Right cardiac atrium (tissue), 5 donors: ENCODE measurements around the gene MYO9B. TPM values are rescaled to one million over a fixed set of nuclear protein-coding genes. Genes with fewer than 3 reads are reported as not detected.

Experiments
- ATAC-seq, 2 donors: fragments of 200-7000 bp; cut with Tn5 transposase; one replicate each; pipeline versions ENCODE4 v1.8.0 to v1.9.1; 2020; ENCODE audit warnings: moderate library complexity in 2 of 2, mild to moderate bottlenecking in 1 of 2
- DNase-seq, 3 donors: peaks; one replicate each; pipeline ENCODE4 v3.0.0-alpha.2; 2020
- H3K27ac ChIP-seq: one replicate; pipeline ENCODE4 v1.5.1; 2013; ENCODE audit warnings: mild to moderate bottlenecking, low read length, control low read depth, moderate library complexity
- H3K27me3 ChIP-seq: one replicate; pipeline ENCODE4 v1.6.1; 2013; ENCODE audit not compliant: control insufficient read depth, insufficient read depth
- H3K4me1 ChIP-seq: one replicate; pipeline ENCODE4 v1.6.1; 2013; ENCODE audit warnings: low read length; ENCODE audit not compliant: control insufficient read depth, insufficient read depth
- H3K4me3 ChIP-seq: one replicate; pipeline ENCODE4 v1.5.1; 2013; ENCODE audit warnings: low read length, control low read depth
- H3K9me3 ChIP-seq: one replicate; pipeline ENCODE4 v1.6.1; 2013; ENCODE audit warnings: low read length; ENCODE audit not compliant: control insufficient read depth
- WGBS: extraction: QIAGEN DNeasy Blood & Tissue Kit; methylation state at CpG from one replicate; pipeline ENCODE4 v1.1.7; 2013; 5-methylcytosine and 5-hydroxymethylcytosine counted together
- intact Hi-C, 4 donors: fragments of 100-400 bp; cut with DNase I; formaldehyde crosslinking; loops; one replicate each; pipeline versions ENCODE4 v1.11.0 to v1.14.0; 2022 to 2023
- polyA plus RNA-seq: library from polyadenylated mRNA; stranded (reverse); fragments of 200-250 nt; gene quantifications from one replicate; pipeline ENCODE4 v1.2.3, GENCODE V29; 2013
- total RNA-seq, 4 donors: library from RNA; stranded (reverse); fragmentation: NEBNext Ultra II Directional; extraction: Animal tissue kit (Norgen Biotek cat#: 25700); gene quantifications; one replicate each; pipeline ENCODE4 v1.2.1, GENCODE V29; 2021
- donor health status: healthy with polysubstance abuse.
- donor health status: DM: no; HTN: yes; CAD: no.
- donor health status: DM: no; HTN: no; CAD: no.
- donor health status: DM: no; HTN: yes; CAD: no; lungs with severe emphysema.
- donor health status: DM: yes; HTN: yes; CAD: no.

Gene MYO9B
- total and polyA plus RNA-seq, 5 donors = 30.0 to 42.1 (median 35.8) TPM

DNA sequence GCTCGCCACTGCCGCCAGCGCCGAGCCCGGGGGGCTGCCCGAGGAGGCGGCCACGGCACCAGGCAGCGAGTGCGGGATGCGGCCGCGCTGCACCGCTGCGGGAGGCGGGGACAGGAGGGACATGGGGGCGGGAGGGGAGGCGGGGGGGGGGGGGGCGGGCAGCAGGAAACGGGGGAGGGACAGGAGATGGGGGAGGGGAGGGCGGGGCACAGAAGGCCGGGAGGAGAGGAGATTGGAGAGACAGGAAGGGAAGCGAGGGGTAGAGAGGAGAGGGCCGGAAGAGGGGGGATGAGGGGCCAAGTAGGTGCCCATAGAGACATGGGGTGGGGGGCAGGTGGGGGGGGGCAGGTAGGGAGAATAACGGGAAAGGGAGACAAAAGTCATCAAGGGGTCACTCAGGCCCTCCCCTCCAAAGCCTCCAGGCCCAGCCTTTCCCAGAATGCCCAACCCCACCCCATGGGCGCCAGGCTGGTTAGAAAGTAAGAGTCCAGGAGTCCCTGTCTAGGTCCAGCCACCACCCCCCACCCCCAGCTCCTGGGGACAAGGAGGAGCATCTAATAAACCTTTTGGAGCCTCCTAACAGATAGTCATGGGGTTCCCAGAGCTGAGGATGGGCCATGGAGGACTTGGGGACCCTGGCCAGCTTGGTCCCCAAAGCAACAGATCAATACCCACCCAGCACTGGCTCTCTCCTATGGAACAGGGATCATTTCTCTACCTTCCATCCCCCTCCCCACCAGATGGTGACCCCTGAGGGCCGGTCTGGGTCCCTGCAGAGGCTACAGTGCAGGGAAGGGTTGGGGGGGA is 160.6 kb downstream of the MYO9B start:
- no peaks in the 10 kb centered on the region for H3K27me3 ChIP-seq
- peaks cover 1% of the 10 kb centered on the region for H3K4me1 ChIP-seq
- DNase-seq = peak in 2 of 3 donors; percentile 69 to 79
- H3K9me3 ChIP-seq = no peaks in the 10 kb centered on the region
- intact Hi-C loops = no loop called here
- peak; percentile 17 to 32 for ATAC-seq
- H3K4me3 ChIP-seq = peak overlapping the region; percentile 57
- WGBS = 7% methylated on average over 24 of the region's 27 CpGs
- H3K27ac ChIP-seq = no peak overlapping the region

DNA sequence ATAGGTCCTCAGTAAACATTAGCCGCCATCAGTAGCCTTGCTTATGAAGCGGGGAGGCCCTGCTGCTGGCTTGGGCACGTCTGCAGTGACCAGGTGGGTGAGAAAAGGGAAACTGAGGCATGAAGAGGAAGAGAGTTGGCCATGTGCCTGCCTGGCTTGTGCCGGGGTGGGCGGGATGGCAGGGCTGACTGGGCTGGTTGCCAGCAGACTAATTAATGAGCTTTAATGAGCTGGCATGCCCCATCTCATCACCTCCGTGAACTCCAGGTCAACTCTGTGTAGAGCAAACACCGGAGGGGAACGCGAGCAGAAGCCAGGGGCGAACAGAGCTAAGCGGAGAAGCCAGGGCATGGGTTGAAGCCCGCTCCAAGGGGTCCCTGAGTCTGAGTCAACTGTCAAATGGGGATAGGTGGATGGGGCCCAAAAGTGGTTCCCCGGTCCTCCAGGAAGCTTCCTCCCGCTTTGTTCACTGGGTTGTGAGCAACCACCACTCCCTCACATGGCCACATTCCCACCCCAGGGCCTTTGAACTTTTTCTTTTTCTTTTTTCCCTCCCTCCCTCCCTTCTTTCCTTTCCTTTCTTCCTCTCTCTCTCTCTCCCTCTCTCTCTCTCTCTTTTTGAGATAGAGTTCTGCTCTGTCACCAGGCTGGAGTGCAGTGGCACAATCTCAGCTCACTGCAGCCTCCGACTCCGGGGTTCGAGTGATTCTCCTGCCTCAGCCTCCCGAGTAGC is 161.4 kb downstream of the MYO9B start:
- peaks cover 1% of the 10 kb centered on the region for H3K4me1 ChIP-seq
- no peak overlapping the region for H3K27ac ChIP-seq
- intact Hi-C loops = no loop called here
- ATAC-seq = no peak
- no peaks in the 10 kb centered on the region for H3K9me3 ChIP-seq
- no peak overlapping the region for H3K4me3 ChIP-seq
- peak in 1 of 3 donors; percentile 62 for DNase-seq
- no peaks in the 10 kb centered on the region for H3K27me3 ChIP-seq
- 87% methylated on average over 18 of the region's 18 CpGs for WGBS

DNA sequence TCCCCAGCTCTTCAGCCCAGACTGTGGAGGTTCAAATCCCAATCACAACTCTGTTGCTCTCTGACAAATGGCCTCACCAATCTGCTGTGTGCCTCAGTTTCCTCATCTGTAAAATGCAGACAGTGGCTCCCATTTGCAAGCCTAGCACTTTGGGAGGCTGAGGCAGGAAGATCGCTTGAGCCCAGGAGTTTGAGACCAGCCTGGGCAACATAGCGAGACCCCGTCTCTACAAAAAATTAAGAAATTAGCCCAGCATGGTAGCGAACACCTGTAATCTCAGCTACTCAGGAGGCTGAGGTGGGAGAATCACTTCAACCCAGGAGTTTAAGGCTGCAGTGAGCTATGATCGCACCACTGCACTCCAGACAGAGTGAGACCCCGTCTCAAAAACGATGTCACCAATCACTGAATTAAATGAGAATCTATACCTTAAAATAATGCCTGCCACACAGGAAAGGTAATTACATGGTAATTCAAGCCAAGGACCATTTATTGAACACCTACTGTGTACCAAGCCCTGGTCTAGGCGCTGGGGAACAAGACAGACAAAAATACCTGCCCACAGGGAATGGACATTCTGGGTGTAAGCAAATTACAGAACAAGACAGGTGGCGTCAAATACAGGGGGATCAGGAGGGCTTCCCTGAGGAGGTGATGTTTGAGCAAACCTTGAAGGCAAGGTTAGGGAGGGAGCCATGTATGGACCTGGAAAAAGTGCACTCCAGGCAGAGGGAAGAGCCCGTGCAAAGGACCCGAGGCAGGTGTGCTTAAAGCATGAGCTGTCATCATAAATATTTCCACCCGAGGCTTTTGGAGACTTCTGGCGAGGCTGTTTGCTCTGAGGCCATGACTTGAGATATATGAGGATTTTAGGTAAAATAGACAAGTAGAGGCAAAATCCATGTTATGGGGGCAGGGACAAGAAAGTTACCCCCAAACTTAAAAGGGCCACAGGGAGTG is 162.4 kb downstream of the MYO9B start:
- intact Hi-C loops = no loop called here
- Histone ChIP-seq H3K4me3 (no peak overlapping the region), H3K27ac (no peak overlapping the region), H3K4me1 (peaks cover 1% of the 10 kb centered on the region), H3K9me3 (no peaks in the 10 kb centered on the region), H3K27me3 (no peaks in the 10 kb centered on the region)
- no peak for ATAC-seq
- no peak for DNase-seq
- 90% methylated on average over 13 of the region's 13 CpGs for WGBS

GRCh38 chr19:17240062-17240752 is 164.6 kb downstream of the MYO9B start:
- intact Hi-C loops = no loop called here
- WGBS = 73% methylated on average over 24 of the region's 24 CpGs
- Histone ChIP-seq H3K9me3 (no peaks in the 10 kb centered on the region), H3K4me1 (peaks cover 1% of the 10 kb centered on the region), H3K27ac (no peak overlapping the region), H3K4me3 (no peak overlapping the region), H3K27me3 (no peaks in the 10 kb centered on the region)
- no peak for DNase-seq
- ATAC-seq = no peak

- Histone ChIP-seq H3K4me1 (peaks cover 1% of the 10 kb centered on the region), H3K27me3 (no peaks in the 10 kb centered on the region), H3K4me3 (no peak overlapping the region), H3K9me3 (no peaks in the 10 kb centered on the region), H3K27ac (no peak overlapping the region)
- intact Hi-C loops = no loop called here
- ATAC-seq (no peak), DNase-seq (no peak)
- WGBS = 97% methylated on average over 6 of the region's 6 CpGs
Observed at GRCh38 chr19:17240826-17241399, 165.3 kb downstream of the MYO9B start.

DNA sequence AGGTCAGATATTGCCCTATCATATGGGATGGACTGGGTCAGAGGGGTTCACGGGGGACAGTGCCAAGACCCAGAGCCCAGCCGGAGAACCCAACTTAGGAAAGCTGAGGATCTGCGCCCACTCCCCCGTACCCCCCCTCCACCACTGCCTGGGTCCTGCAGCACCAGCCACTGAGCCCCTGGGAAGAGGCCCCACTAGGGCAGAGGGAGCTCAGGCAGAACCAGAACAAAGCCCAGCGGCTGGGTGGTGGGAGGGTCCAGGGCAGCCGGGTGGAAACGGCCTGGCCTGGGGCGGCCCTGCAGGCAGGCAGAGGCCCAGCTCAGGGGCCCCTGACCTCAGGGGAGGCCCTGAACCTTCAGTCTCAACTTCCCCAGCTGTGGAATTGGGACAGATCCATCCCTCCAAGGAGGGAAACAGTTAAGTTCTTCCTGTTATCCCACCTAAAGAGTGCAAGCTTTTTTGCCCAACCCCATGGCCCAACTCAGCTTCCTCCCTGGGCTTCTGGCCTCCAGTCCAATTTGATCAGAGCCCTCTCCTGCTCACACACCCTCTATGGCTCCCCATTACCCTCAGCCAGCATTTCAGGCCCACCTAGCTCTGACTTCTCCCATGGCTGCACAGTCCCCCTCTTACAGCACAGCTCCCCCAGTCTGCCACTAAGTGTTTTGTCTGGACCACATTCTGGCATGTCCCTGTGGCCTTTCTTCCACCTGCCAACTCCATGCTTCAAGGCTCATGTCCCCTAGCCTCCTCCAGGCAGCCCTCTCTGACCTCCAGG is 167.0 kb downstream of the MYO9B start:
- intact Hi-C loops = no loop called here
- Histone ChIP-seq H3K27ac (peak overlapping the region; percentile 1), H3K4me3 (no peak overlapping the region), H3K9me3 (no peaks in the 10 kb centered on the region), H3K27me3 (no peaks in the 10 kb centered on the region), H3K4me1 (peaks cover 3% of the 10 kb centered on the region)
- DNase-seq (no peak), ATAC-seq (no peak)
- WGBS = 56% methylated on average over 8 of the region's 8 CpGs

GRCh38 chr19:17243211-17243829 is 167.7 kb downstream of the MYO9B start:
- DNase-seq = peak in 2 of 3 donors; percentile 33 to 56
- H3K27me3 ChIP-seq = no peaks in the 10 kb centered on the region
- H3K27ac ChIP-seq = peak overlapping the region; percentile 73
- H3K4me3 ChIP-seq = peak overlapping the region; percentile 88
- 31% methylated on average over 8 of the region's 8 CpGs for WGBS
- H3K4me1 ChIP-seq = peaks cover 3% of the 10 kb centered on the region
- H3K9me3 ChIP-seq = no peaks in the 10 kb centered on the region
- intact Hi-C loops = no loop called here
- ATAC-seq = no peak

- DNase-seq = peak; percentile 83 to 90 (median 86)
- no peaks in the 10 kb centered on the region for H3K9me3 ChIP-seq
- peaks cover 3% of the 10 kb centered on the region for H3K4me1 ChIP-seq
- intact Hi-C loops = no loop called here
- H3K27me3 ChIP-seq = no peaks in the 10 kb centered on the region
- H3K27ac ChIP-seq = peak overlapping the region; percentile 73
- 9% methylated on average over 52 of the region's 52 CpGs for WGBS
- H3K4me3 ChIP-seq = peak overlapping the region; percentile 88
- peak; percentile 20 to 43 for ATAC-seq
Observed at GRCh38 chr19:17243830-17244617, 168.4 kb downstream of the MYO9B start.
